ENCODE data around the gene ETNK2.

DNA sequence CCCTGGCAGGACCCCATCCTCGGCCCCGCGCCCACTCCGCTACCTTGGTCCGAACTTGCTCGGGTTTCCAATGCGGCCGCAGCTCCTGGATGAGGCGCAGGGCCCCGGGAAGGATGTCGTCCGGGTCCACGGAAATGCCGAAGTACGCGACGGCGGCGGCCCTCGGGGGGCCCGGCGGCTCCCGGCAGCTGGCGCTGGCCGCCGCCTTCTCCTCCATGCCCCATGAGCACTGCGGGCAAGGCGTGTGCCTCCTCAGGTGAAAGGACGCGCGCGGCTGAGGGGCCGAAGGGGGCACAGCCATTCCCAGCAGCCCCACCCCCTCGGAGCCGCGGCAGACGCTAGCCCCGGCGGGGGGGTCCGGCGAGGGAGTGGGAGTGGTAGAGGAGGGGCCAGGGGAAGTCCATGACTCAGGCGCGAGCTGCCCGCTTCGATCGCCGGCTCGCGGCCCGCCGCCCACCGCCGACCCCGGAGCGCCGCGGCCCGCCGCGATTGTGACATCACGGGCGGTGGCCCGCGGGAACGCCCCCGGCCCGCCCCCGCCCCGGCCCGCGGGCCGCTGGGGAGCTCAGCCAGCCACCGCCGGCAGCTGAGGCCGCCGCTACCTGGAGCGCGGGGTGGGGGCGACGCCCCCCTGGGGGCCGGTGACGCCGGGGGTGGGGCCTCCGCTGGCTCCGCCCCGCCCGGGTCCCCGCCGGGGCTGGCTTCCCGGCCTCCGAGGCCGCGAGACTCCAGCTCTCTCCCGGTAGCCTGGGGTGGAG is at the start of gene ETNK2:
- TF ChIP-seq JUND (IDR thresholded peaks at IDR 0.05), result no peak
- TF ChIP-seq CTCF (IDR thresholded peaks at IDR 0.05; ENCODE audit: low read depth, low read length, missing input control), result no peak
- TF ChIP-seq, protein P1, sequence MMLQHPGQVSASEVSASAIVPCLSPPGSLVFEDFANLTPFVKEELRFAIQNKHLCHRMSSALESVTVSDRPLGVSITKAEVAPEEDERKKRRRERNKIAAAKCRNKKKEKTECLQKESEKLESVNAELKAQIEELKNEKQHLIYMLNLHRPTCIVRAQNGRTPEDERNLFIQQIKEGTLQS (IDR thresholded peaks at IDR 0.05), result no peak
- no peak for TF ChIP-seq TAF1 (conservative IDR thresholded peaks at IDR 0.05)
- TF ChIP-seq RAD21 (IDR thresholded peaks at IDR 0.05), result no peak
- TF ChIP-seq GABPA (IDR thresholded peaks at IDR 0.05 in 1 of 2, conservative IDR thresholded peaks at IDR 0.05 in 1 of 2), result no peak
- TF ChIP-seq, protein P2, sequence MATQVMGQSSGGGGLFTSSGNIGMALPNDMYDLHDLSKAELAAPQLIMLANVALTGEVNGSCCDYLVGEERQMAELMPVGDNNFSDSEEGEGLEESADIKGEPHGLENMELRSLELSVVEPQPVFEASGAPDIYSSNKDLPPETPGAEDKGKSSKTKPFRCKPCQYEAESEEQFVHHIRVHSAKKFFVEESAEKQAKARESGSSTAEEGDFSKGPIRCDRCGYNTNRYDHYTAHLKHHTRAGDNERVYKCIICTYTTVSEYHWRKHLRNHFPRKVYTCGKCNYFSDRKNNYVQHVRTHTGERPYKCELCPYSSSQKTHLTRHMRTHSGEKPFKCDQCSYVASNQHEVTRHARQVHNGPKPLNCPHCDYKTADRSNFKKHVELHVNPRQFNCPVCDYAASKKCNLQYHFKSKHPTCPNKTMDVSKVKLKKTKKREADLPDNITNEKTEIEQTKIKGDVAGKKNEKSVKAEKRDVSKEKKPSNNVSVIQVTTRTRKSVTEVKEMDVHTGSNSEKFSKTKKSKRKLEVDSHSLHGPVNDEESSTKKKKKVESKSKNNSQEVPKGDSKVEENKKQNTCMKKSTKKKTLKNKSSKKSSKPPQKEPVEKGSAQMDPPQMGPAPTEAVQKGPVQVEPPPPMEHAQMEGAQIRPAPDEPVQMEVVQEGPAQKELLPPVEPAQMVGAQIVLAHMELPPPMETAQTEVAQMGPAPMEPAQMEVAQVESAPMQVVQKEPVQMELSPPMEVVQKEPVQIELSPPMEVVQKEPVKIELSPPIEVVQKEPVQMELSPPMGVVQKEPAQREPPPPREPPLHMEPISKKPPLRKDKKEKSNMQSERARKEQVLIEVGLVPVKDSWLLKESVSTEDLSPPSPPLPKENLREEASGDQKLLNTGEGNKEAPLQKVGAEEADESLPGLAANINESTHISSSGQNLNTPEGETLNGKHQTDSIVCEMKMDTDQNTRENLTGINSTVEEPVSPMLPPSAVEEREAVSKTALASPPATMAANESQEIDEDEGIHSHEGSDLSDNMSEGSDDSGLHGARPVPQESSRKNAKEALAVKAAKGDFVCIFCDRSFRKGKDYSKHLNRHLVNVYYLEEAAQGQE (IDR thresholded peaks at IDR 0.05), result no peak
- TF ChIP-seq ZBTB33 (IDR thresholded peaks at IDR 0.05), result no peak
